ENCODE data around the gene TTC39B.

Gene TTC39B

DNA sequence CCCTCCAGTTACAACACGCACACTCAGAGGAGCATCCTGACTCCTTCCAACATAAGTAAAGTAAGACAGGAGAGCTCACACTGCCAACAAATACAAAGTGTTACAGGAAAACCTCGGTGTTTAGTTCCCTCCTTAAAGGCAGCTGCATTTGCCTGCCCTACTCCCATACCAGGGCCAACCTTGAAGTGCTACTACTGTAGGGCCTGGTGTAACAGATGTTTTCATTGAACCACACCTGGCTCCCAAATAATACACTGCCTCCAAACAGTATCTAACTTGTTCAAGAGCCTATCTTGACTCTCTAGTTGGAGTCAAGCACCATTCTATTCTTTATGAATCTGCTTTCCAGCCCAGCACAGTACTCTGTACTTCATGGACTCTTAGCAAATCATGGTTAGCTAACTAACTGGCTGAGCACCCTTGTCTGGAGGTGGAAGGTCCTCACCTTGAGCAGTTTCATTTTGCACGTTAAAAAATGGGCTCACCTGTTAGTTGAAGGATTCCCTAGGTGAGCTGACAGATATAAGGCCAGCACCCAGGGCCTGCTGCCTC, 34.6 kb downstream of the TTC39B start:
- Mint-ChIP-seq H3K36me3 (ENCODE audit: insufficient read depth) (peaks cover 3% of the 10 kb centered on the region), H3K27ac (peak overlapping the region in 1 of 2 donors; percentile 33), H3K4me3 (no peak overlapping the region), H3K27me3 (no peaks in the 10 kb centered on the region), H3K9me3 (no peaks in the 10 kb centered on the region), H3K4me1 (ENCODE audit: low read depth in 2 of 2) (peaks cover 34 to 49% of the 10 kb centered on the region in 2 donors)
- ATAC-seq (replicated peaks) (no peak), DNase-seq (no peak)

DNA sequence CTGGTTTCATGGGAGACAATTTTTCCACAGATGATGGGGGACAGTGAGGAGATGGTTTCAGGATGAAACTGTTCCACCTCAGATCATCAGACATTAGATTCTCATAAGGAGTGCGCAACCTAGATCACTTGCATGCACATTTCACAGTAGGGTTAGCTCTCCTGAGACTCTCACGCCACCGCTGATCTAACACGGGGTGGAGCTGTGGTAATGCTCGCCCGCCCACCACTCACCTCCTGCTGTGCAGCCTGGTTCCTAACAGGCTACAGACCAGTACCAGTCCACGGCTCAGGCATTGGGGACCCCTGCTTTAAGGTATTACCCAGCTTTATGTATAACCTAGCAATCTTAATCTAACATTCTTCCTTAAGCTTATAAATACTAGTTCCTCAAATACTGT, 35.6 kb downstream of the TTC39B start:
- H3K36me3 Mint-ChIP-seq (ENCODE audit: insufficient read depth): peaks cover 3% of the 10 kb centered on the region
- peak; percentile 83 for ATAC-seq (replicated peaks)
- no peaks in the 10 kb centered on the region for H3K9me3 Mint-ChIP-seq
- peak; percentile 15 to 40 (median 27) for DNase-seq
- H3K4me3 Mint-ChIP-seq: no peak overlapping the region
- H3K27ac Mint-ChIP-seq: no peak overlapping the region
- no peaks in the 10 kb centered on the region for H3K27me3 Mint-ChIP-seq
- H3K4me1 Mint-ChIP-seq (ENCODE audit: low read depth in 2 of 2): peaks cover 33 to 49% of the 10 kb centered on the region in 2 donors

DNA sequence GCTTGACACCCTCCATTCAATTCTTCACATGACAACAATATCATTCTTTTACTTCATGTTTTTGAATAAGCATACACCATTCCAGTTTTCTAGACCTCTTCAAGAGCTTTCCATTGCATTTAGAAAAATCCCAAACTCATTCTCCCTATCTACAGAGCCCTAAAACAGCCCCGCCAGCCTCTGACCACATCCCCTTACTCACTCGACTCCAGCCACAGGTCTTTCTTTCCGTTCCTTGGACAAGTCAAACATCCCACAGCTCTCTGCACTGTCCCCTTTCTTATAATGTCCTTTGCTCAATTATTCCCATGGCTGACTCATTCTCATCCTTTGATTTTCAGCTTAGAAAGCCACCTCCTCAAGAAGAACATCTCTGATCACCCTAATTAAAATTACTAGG, 38.2 kb downstream of the TTC39B start:
- Mint-ChIP-seq H3K36me3 (ENCODE audit: insufficient read depth) (peaks cover 3% of the 10 kb centered on the region), H3K9me3 (no peaks in the 10 kb centered on the region), H3K4me3 (no peak overlapping the region), H3K27me3 (no peaks in the 10 kb centered on the region), H3K27ac (no peak overlapping the region), H3K4me1 (ENCODE audit: low read depth in 2 of 2) (peaks cover 24 to 41% of the 10 kb centered on the region in 2 donors)
- ATAC-seq (replicated peaks) (no peak), DNase-seq (no peak)

DNA sequence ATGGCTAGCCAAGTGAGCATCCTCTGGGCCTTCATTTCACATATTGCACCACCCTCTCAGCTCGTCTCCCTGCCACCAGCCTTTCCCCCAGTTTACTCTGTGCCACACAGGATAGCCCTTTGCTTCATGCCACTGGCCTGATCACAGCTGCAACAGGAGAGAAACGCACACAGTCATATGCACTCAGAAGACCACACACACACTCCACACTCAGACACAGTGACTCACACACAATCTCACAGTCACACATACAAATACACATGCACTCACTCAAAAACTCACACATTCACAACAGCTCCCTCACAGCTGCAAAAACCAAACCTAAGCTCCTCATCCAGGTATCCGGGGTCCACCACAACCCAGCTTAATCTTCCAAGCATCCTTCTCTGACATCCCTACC, 38.7 kb downstream of the TTC39B start:
- Mint-ChIP-seq H3K36me3 (ENCODE audit: insufficient read depth) (peaks cover 3% of the 10 kb centered on the region), H3K27me3 (no peaks in the 10 kb centered on the region), H3K4me3 (no peak overlapping the region), H3K27ac (no peak overlapping the region), H3K4me1 (ENCODE audit: low read depth in 2 of 2) (peaks cover 21 to 41% of the 10 kb centered on the region in 2 donors), H3K9me3 (no peaks in the 10 kb centered on the region)
- ATAC-seq (replicated peaks) (no peak), DNase-seq (no peak)

DNA sequence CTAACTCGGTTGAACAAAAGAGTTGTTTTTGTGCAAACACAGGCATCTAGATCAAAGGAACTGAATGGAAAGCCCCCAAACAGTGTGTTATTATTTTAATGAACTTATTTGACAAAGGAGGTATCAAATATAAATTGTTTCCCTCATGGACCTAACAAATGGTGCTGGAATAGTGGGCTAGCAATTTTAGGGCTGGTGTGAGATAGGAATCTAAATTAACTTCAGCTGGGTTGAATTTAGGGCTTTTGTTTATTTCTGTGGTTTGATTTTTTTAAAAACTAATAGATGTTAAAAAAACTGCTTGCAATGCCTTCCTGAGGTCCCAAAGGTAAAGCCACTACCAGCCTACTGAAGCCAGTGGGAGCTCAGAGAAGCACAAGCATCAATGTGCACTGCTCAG, 42.1 kb downstream of the TTC39B start:
- H3K27me3 Mint-ChIP-seq: no peaks in the 10 kb centered on the region
- H3K27ac Mint-ChIP-seq: no peak overlapping the region
- H3K4me3 Mint-ChIP-seq: no peak overlapping the region
- DNase-seq (no peak), ATAC-seq (replicated peaks) (no peak)
- H3K4me1 Mint-ChIP-seq (ENCODE audit: low read depth in 2 of 2): peaks cover 9 to 28% of the 10 kb centered on the region in 2 donors
- H3K36me3 Mint-ChIP-seq (ENCODE audit: insufficient read depth): peaks cover 2% of the 10 kb centered on the region
- no peaks in the 10 kb centered on the region for H3K9me3 Mint-ChIP-seq

DNA sequence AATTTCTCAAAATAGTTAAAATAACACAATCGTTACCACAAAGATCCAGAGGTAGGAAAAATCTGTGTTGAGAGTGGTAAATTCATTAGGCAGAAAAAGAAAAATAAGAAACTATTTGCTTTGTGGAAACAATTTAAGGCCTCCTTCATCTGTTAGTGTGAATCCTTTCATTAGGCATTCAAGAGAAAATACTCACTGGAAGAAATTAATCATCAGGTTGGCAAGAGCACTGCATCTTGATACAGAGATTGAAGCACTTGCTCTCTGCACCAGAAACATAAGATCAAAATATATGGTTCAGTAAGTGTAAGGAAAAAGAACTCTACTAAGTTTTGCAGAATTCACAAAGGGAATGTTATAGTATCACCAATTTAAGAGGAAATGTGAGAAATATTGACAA, 44.4 kb downstream of the TTC39B start:
- Mint-ChIP-seq H3K4me1 (ENCODE audit: low read depth in 2 of 2) (peaks cover 0 to 28% of the 10 kb centered on the region in 2 donors), H3K36me3 (ENCODE audit: insufficient read depth) (peaks cover 3% of the 10 kb centered on the region), H3K27me3 (no peaks in the 10 kb centered on the region), H3K9me3 (no peaks in the 10 kb centered on the region), H3K27ac (no peak overlapping the region), H3K4me3 (no peak overlapping the region)
- DNase-seq (no peak), ATAC-seq (replicated peaks) (no peak)

DNA sequence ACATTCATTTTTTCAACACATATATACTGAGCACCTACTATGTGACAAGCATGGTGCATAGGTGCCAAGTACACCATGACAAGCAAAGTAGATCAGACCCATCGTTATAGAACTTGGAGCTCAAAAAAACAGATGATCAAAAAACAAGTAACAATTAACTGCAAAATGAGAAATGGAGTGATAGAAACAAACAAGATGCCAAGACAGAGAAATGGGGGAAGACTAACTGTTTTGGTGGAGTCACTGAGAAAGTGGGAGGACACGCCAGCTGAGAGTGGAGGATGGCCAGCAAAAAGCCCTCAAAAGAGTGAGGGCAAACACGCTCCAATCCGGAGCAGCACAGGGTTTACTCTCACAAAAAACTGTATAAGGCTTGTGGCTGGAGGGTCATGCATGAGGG, 50.6 kb downstream of the TTC39B start:
- H3K27me3 Mint-ChIP-seq: no peaks in the 10 kb centered on the region
- H3K4me3 Mint-ChIP-seq: no peak overlapping the region
- peaks cover 8 to 27% of the 10 kb centered on the region in 2 donors for H3K4me1 Mint-ChIP-seq (ENCODE audit: low read depth in 2 of 2)
- ATAC-seq (replicated peaks): no peak
- H3K36me3 Mint-ChIP-seq (ENCODE audit: insufficient read depth): peaks cover 4% of the 10 kb centered on the region
- H3K9me3 Mint-ChIP-seq: no peaks in the 10 kb centered on the region
- DNase-seq: no peak
- H3K27ac Mint-ChIP-seq: peak overlapping the region in 1 of 2 donors; percentile 23

DNA sequence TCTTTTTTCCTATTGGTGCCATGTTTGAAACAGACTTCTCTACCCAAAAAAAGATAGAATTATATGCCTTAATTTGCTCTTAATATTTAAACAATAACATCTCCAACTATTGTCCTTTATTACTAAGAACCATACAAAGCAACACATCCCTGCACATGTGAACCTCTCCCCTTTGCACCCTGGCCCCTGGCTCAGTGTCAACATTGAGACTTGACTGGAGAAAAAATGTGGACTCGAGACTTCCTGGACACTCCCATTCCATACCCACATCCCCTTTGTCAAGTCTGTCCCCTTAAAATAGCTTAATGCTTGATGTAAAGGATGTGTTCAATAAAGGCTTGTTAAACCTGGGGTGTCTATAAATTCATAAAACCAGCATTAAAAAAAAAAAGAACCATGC, 53.2 kb downstream of the TTC39B start:
- peaks cover 12 to 17% of the 10 kb centered on the region in 2 donors for H3K4me1 Mint-ChIP-seq (ENCODE audit: low read depth in 2 of 2)
- H3K27ac Mint-ChIP-seq: peak overlapping the region in 1 of 2 donors; percentile 8
- ATAC-seq (replicated peaks): no peak
- H3K9me3 Mint-ChIP-seq: no peaks in the 10 kb centered on the region
- no peak overlapping the region for H3K4me3 Mint-ChIP-seq
- no peaks in the 10 kb centered on the region for H3K27me3 Mint-ChIP-seq
- no peak for DNase-seq
- peaks cover 8% of the 10 kb centered on the region for H3K36me3 Mint-ChIP-seq (ENCODE audit: insufficient read depth)

DNA sequence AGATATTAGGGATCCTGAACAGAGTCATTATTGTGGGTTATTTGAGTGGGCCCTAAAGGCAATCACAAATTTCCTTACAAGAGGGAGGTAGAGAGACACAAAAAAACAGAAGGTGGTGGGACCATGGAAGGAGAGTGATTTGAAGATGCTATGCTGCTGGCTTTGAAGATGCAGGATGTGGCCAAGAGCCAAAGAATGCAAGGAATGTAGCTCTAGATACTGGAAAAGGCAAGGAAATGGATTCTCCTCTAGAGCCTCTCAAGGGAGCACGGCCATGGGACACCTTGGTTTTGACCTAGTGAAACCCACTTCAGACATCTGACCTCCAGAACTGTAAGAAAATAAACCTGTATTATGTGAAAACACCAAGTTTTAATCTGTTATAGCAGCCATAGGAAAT, 53.8 kb downstream of the TTC39B start:
- H3K4me3 Mint-ChIP-seq: no peak overlapping the region
- H3K36me3 Mint-ChIP-seq (ENCODE audit: insufficient read depth): peaks cover 8% of the 10 kb centered on the region
- ATAC-seq (replicated peaks) (no peak), DNase-seq (no peak)
- H3K4me1 Mint-ChIP-seq (ENCODE audit: low read depth in 2 of 2): peaks cover 12 to 17% of the 10 kb centered on the region in 2 donors
- no peaks in the 10 kb centered on the region for H3K9me3 Mint-ChIP-seq
- no peak overlapping the region for H3K27ac Mint-ChIP-seq
- H3K27me3 Mint-ChIP-seq: no peaks in the 10 kb centered on the region

DNA sequence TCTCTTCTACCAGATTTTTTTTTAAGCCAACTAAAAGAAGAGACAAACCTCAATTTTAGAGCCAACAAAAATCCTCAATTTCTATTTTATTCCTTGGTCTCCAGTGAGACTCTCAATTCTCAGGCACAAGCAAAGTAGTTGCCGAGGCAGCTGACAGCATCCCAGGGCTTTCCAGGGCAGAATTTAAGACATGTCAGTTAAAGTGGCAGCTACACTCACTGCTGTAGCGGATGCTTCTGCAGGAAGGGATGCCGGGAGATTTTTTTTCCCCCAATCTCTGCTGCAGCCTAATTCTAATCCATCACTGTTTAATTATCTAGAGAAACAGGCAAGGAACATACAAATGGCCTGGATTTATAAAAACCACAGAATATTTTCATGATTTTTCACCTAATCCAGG, 57.0 kb downstream of the TTC39B start:
- DNase-seq: no peak
- Mint-ChIP-seq H3K36me3 (ENCODE audit: insufficient read depth) (peaks cover 4% of the 10 kb centered on the region), H3K27ac (no peak overlapping the region), H3K4me1 (ENCODE audit: low read depth in 2 of 2) (peaks cover 14 to 30% of the 10 kb centered on the region in 2 donors), H3K4me3 (no peak overlapping the region), H3K27me3 (no peaks in the 10 kb centered on the region), H3K9me3 (no peaks in the 10 kb centered on the region)
- no peak for ATAC-seq (replicated peaks)

DNA sequence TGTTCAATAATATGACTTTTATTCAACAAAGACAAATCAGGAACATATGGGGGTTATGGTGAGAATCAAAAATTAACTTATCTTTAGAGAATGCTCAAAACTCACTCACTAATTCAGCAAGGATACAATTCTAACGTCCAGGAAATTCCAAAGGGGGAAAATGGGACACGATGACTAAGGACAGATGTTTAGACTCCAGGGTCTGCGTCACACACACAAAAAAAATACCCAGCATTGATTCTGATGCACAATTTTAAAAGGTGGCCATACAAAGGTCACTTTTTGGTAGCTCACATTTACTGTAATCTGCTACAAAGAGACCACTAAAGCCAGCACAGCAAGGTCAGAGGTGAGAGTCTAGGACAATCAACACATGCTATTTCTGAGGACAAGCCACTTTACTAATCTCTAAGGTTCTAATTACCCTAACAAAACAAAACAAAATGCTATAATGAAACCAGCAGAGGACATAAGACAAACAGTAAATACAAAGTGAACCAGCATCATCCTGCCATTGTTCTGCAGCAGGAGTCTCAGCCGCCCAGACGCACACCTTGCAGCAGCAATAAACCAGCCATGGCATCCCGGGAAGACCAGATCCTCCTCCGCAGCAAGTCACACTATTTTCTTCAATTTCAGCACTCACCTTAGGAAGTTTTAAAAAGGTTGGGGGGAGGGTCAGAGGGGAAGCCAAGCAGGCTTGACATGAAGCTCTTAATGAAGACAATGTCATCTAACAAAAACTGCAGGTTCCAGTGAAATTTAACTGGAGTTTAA, 57.8 kb downstream of the TTC39B start:
- Mint-ChIP-seq H3K27me3 (no peaks in the 10 kb centered on the region), H3K9me3 (no peaks in the 10 kb centered on the region), H3K4me1 (ENCODE audit: low read depth in 2 of 2) (peaks cover 16 to 37% of the 10 kb centered on the region in 2 donors), H3K27ac (peak overlapping the region in 1 of 2 donors; percentile 16), H3K36me3 (ENCODE audit: insufficient read depth) (peaks cover 4% of the 10 kb centered on the region), H3K4me3 (no peak overlapping the region)
- DNase-seq: no peak
- no peak for ATAC-seq (replicated peaks)

DNA sequence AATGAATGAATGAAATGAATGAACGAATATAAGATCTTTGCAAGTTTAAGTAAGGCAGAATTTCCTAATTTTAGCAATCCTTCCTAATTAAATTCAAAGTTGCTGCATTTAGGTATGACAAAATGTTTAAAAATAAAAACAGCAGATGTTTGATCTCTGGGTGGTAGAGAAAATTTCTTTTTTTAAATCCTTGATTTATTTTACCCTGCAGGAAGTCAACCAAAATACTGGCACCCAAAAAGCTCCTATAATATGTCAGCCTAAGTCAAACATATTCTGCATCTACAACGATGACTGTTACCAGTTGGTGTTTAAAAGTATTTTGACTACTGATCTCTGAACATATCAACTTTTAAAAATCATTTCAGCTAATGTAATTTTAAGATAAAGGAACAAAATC, 58.4 kb downstream of the TTC39B start:
- H3K36me3 Mint-ChIP-seq (ENCODE audit: insufficient read depth): peaks cover 4% of the 10 kb centered on the region
- peaks cover 14 to 39% of the 10 kb centered on the region in 2 donors for H3K4me1 Mint-ChIP-seq (ENCODE audit: low read depth in 2 of 2)
- no peak for ATAC-seq (replicated peaks)
- H3K27ac Mint-ChIP-seq: peak overlapping the region in 1 of 2 donors; percentile 16
- no peak overlapping the region for H3K4me3 Mint-ChIP-seq
- H3K9me3 Mint-ChIP-seq: no peaks in the 10 kb centered on the region
- H3K27me3 Mint-ChIP-seq: no peaks in the 10 kb centered on the region
- DNase-seq: no peak

DNA sequence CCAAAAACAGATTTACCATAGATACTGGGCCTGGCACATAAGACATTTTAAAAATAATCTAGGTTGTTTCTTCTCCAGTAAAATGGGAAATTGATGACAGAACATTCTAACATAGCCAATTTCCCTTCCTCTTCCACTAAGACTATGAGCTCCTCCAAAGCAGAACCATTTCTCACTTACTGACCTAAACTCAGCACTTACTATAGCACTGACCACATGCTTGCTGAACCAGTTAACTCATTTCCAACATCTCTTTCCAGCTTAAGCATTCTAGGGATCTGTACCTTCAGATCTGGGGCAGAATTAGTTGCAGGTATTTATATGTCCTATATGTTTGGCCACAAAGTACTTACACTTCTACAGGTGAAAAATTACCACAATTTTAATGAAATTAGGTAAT, 58.9 kb downstream of the TTC39B start:
- Mint-ChIP-seq H3K9me3 (no peaks in the 10 kb centered on the region), H3K27me3 (no peaks in the 10 kb centered on the region), H3K36me3 (ENCODE audit: insufficient read depth) (peaks cover 4% of the 10 kb centered on the region), H3K4me1 (ENCODE audit: low read depth in 2 of 2) (peaks cover 14 to 39% of the 10 kb centered on the region in 2 donors), H3K27ac (no peak overlapping the region), H3K4me3 (no peak overlapping the region)
- ATAC-seq (replicated peaks): no peak
- no peak for DNase-seq

DNA sequence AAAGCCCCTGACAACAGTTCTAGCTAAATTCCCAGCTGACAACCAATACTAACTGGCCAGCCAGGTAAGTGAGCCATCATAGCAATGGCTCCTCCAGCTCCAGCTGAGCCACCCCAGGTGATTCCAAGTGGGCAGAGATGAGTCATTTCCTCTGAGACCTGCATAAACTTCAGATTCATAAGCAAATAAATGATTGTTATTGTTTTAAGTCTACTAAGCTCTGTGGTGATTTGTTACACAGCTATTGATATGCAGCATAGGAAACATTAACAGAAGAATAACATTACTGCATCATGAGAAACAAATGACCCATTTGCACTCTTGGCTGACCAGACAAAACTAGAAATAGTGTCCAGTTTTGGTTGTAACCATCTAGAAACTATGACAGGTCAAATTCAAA, 60.3 kb downstream of the TTC39B start:
- peaks cover 18 to 46% of the 10 kb centered on the region in 2 donors for H3K4me1 Mint-ChIP-seq (ENCODE audit: low read depth in 2 of 2)
- H3K9me3 Mint-ChIP-seq: no peaks in the 10 kb centered on the region
- H3K36me3 Mint-ChIP-seq (ENCODE audit: insufficient read depth): peaks cover 4% of the 10 kb centered on the region
- ATAC-seq (replicated peaks) (no peak), DNase-seq (no peak)
- peak overlapping the region; percentile 59 to 78 for H3K27ac Mint-ChIP-seq
- no peak overlapping the region for H3K4me3 Mint-ChIP-seq
- H3K27me3 Mint-ChIP-seq: no peaks in the 10 kb centered on the region

All from effector memory CD8-positive, alpha-beta T cell (primary cell).